Panc1 (cell line): Measurements from ENCODE around the gene FKRP. TPM values are rescaled to one million over a fixed set of nuclear protein-coding genes. Genes with fewer than 3 reads are reported as not detected.

Experiments
- ATAC-seq: fragments of 200-7000 bp; cut with Tn5 transposase; 2 replicates; pipeline ENCODE4 v1.9.1; 2020; ENCODE audit warnings: mild to moderate bottlenecking, moderate library complexity
- Bru-seq: library from RNA; stranded (reverse); fragments of 400-500 nt; gene quantifications from one replicate; lab custom pipeline; 2021; lab: Mats Ljungman, UMichigan
- BruChase-seq, 2 experiments: library from RNA; stranded (reverse); fragments of 400-500 nt; gene quantifications; one replicate each; lab custom pipeline; 2021; lab: Mats Ljungman, UMichigan
- BruUV-seq: library from RNA; stranded (reverse); fragments of 400-500 nt; replicated peaks from 2 replicates; lab custom pipeline; 2021; lab: Mats Ljungman, UMichigan
- CTCF ChIA-PET: fragments of 300-600 bp; sonication (Branson Sonifier 250); formaldehyde crosslinking; loops from one replicate; lab custom pipeline; 2022; ENCODE audit warnings: antibody characterized with exemption; lab: Charles Lee
- POLR2A ChIA-PET: fragments of 300-600 bp; sonication (Branson Sonifier 250); formaldehyde crosslinking; loops from one replicate; lab custom pipeline; 2022; ENCODE audit warnings: antibody characterized with exemption; lab: Charles Lee
- DNase-seq: peaks from one replicate; pipeline ENCODE4 v3.0.0-alpha.2; 2010; ENCODE audit warnings: low read depth, low spot score
- H3K27ac ChIP-seq: 2 replicates; pipeline ENCODE4 v1.5.1; 2011; ENCODE audit warnings: mild to moderate bottlenecking, low read length, inconsistent platforms
- H3K27me3 ChIP-seq: fragments of 200-500 bp; sonication (Bioruptor generic); 2 replicates; pipeline ENCODE4 v1.6.0; 2014; ENCODE audit warnings: low read length, inconsistent platforms; ENCODE audit not compliant: control insufficient read depth, insufficient read depth
- H3K36me3 ChIP-seq: fragments of 200-500 bp; sonication (Bioruptor generic); 2 replicates; pipeline ENCODE4 v1.5.1; 2014; ENCODE audit warnings: inconsistent platforms, mild to moderate bottlenecking, low read length, moderate library complexity; ENCODE audit not compliant: control insufficient read depth, insufficient read depth
- H3K4me1 ChIP-seq: 2 replicates; pipeline ENCODE4 v1.5.1; 2011; ENCODE audit warnings: inconsistent platforms, mild to moderate bottlenecking, low read length, moderate library complexity; ENCODE audit not compliant: control insufficient read depth, insufficient read depth
- H3K4me3 ChIP-seq, 2 experiments: 2 replicates each; pipeline ENCODE4 v1.5.1; 2011 to 2012; ENCODE audit warnings: low read depth in 2 of 2, low read length in 2 of 2, mild to moderate bottlenecking in 2 of 2, inconsistent platforms in 1 of 2, moderate library complexity in 1 of 2
- H3K9me3 ChIP-seq: fragments of 200-500 bp; sonication (Bioruptor generic); 2 replicates; pipeline ENCODE4 v1.5.1; 2014; ENCODE audit warnings: low read depth, mild to moderate bottlenecking, inconsistent platforms, low read length, moderate library complexity; ENCODE audit not compliant: control insufficient read depth, insufficient read depth
- CTCF ChIP-seq: fragments of 450-650 bp; IDR thresholded peaks from 2 replicates; pipeline ENCODE4 v1.5.1; 2017; ENCODE audit warnings: mild to moderate bottlenecking
- POLR2AphosphoS5 ChIP-seq: IDR thresholded peaks from 2 replicates; pipeline ENCODE4 v1.6.1; 2012; ENCODE audit warnings: mild to moderate bottlenecking, low read depth, low read length, moderate library complexity
- REST ChIP-seq, 2 experiments: IDR thresholded peaks; 2 replicates each; pipeline ENCODE4 v1.6.1; 2011 to 2012; ENCODE audit warnings: low read depth in 2 of 2, control low read depth in 1 of 2, low read length in 1 of 2, mild to moderate bottlenecking in 1 of 2, moderate library complexity in 1 of 2; ENCODE audit not compliant: insufficient read depth in 1 of 2
- SIN3A ChIP-seq: IDR thresholded peaks from 2 replicates; pipeline ENCODE4 v1.6.1; 2012; ENCODE audit warnings: low read depth, mild to moderate bottlenecking, low read length, moderate library complexity, borderline replicate concordance; ENCODE audit not compliant: insufficient read depth
- TCF7L2 ChIP-seq: IDR thresholded peaks from 2 replicates; pipeline ENCODE4 v1.6.1; 2011; ENCODE audit warnings: mild to moderate bottlenecking, low read depth, low read length, inconsistent platforms
- in situ Hi-C: cut with HindIII; loops from 2 replicates; pipeline ENCODE4 v1.10.0; 2016; ENCODE audit warnings: low sequenced_read_pairs, low pct_unique_long_range_greater_than_20kb
- intact Hi-C: fragments of 100-400 bp; cut with micrococcal nuclease; formaldehyde crosslinking; loops from one replicate; pipeline ENCODE4 v1.10.0; 2022; ENCODE audit not compliant: unreplicated experiment
- long read RNA-seq: library from polyadenylated mRNA; unstranded; transcript quantifications from one replicate; pipeline ENCODE4 v2.0.0, GENCODE V29; 2021; ENCODE audit not compliant: unreplicated experiment
- polyA plus RNA-seq: library from polyadenylated mRNA; unstranded; fragments of >200 nt; gene quantifications from one replicate; pipeline ENCODE4 v1.2.1, GENCODE V29; 2012; ENCODE audit warnings: missing spikeins; ENCODE audit not compliant: insufficient read length
- total RNA-seq: library from RNA; stranded (reverse); gene quantifications from one replicate; pipeline ENCODE4 v1.2.1, GENCODE V29; 2021; ENCODE audit not compliant: unreplicated experiment

Gene FKRP
- total RNA-seq (21.6 TPM), Bru-seq, nascent RNA (percentile 60 among the genes with signal in this experiment), BruChase-seq, experiment 1, labeled RNA remaining after a 2-hour chase (percentile 77 among the genes with signal in this experiment), BruChase-seq, experiment 2, labeled RNA remaining after a 6-hour chase (percentile 76 among the genes with signal in this experiment)
- 20.0 TPM for polyA plus RNA-seq
- long read RNA-seq, partial matches to known transcripts, result 22 of 30 reads
- long read RNA-seq, other reads (novel, unspliced or antisense), result 2 of 30 reads

- Histone ChIP-seq H3K36me3 (peaks cover 3% of the 10 kb centered on the region; the same call in 1 of the 2 replicates), H3K9me3 (no peaks in the 10 kb centered on the region), H3K27me3 (no peaks in the 10 kb centered on the region), H3K4me1 (peaks cover 3% of the 10 kb centered on the region; the same call in 1 of the 2 replicates), H3K27ac (peak within 1 kb of the TSS; percentile 83), H3K4me3 (peak within 1 kb of the TSS; percentile 82 to 92)
- no TSS peak for BruUV-seq
- ChIA-PET CTCF (interaction anchor here (0.7 kb wide), 1 partner anchor 12 kb away, joined by 3 read pairs; no protein-coding TSS in a partner anchor), POLR2A (interaction anchor here (0.6 kb wide), 1 partner anchor 11 kb away, joined by 3 read pairs; no protein-coding TSS in a partner anchor)
- ATAC-seq (peak; percentile 76), DNase-seq (no peak)
- TF ChIP-seq CTCF, result no peak
- 0 out of 2 replicates have a peak, but pooled peaks have one; percentile 14 for TF ChIP-seq SIN3A
- intact Hi-C loops (no loop called here), in situ Hi-C loops (no loop called here)
Observed at GRCh38 chr19:46745521-46746280, at the start of gene FKRP. FKRP (plus strand) TSS chr19:46746057; CDS start chr19:46755451, 9,394 bp downstream.

GRCh38 chr19:46696866-46697203, 49.0 kb upstream of the FKRP start:
- CTCF ChIA-PET, result no interaction called here
- TF ChIP-seq POLR2AphosphoS5, result no peak
- TF ChIP-seq TCF7L2, result no peak
- Histone ChIP-seq H3K4me3 (no peak overlapping the region), H3K36me3 (peaks cover 4% of the 10 kb centered on the region), H3K27ac (no peak overlapping the region), H3K27me3 (no peaks in the 10 kb centered on the region), H3K9me3 (no peaks in the 10 kb centered on the region), H3K4me1 (no peaks in the 10 kb centered on the region)
- ATAC-seq, result no peak
- no TSS peak for BruUV-seq
- in situ Hi-C loops (no loop called here), intact Hi-C loops (no loop called here)
- POLR2A ChIA-PET, result no interaction called here
- no peak for DNase-seq

GRCh38 chr19:46697204-46697960, 48.5 kb upstream of the FKRP start:
- Histone ChIP-seq H3K27ac (no peak overlapping the region), H3K36me3 (peaks cover 6% of the 10 kb centered on the region), H3K27me3 (no peaks in the 10 kb centered on the region), H3K4me3 (no peak overlapping the region), H3K4me1 (no peaks in the 10 kb centered on the region), H3K9me3 (no peaks in the 10 kb centered on the region)
- ATAC-seq (peak; percentile 90), DNase-seq (no peak)
- ChIA-PET POLR2A (no interaction called here), CTCF (no interaction called here)
- TF ChIP-seq POLR2AphosphoS5 (no peak), CTCF (no peak), REST (IDR thresholded peaks at IDR 0.05; ENCODE audit: insufficient read depth in 1 of 2, low read depth in 2 of 2, low read length in 1 of 2) (no peak), SIN3A (no peak), TCF7L2 (no peak)
- in situ Hi-C loops, result no loop called here
- no TSS peak for BruUV-seq
- intact Hi-C loops, result no loop called here
